Endothelial cell of umbilical vein (primary cell): ENCODE measurements around the gene DGKH.

Source experiments
- CTCF ChIP-seq, 2 donors: IDR thresholded peaks; 1 replicate in 1 of 2; 2 replicates in 1 of 2; pipeline ENCODE4 v1.5.1; 2011; ENCODE audit warnings: low read length in 2 of 2, mild to moderate bottlenecking in 2 of 2, moderate library complexity in 2 of 2, control low read depth in 1 of 2, inconsistent platforms in 1 of 2, low read depth in 1 of 2; ENCODE audit not compliant: insufficient read depth in 1 of 2; ENCODE audit errors: extremely low read depth in 1 of 2
- EZH2 ChIP-seq: IDR thresholded peaks from 2 replicates; pipeline ENCODE4 v1.6.1; 2012; ENCODE audit warnings: borderline replicate concordance, low read depth, mild to moderate bottlenecking, moderate library complexity, low read length, inconsistent platforms; ENCODE audit not compliant: severe bottlenecking

GRCh38 chr13:42084722-42085121, 36.3 kb downstream of the DGKH start:
- TF ChIP-seq CTCF (IDR thresholded peaks at IDR 0.05; ENCODE audit: extremely low read depth in 1 of 2, insufficient read depth in 1 of 2, low read depth in 1 of 2, low read length in 2 of 2) (no peak), EZH2 (no peak)
